Fibroblast of villous mesenchyme (primary cell): Measurements from ENCODE around the gene HYOU1. TPM values are rescaled to one million over a fixed set of nuclear protein-coding genes. Genes with fewer than 3 reads are reported as not detected.
"Not testable (repeated sequence)": the region's sequence is repeated elsewhere in the genome, so short reads cannot be mapped to it uniquely, and the experiment has no call there.

Experiments
- DNase-seq: peaks from one replicate; pipeline ENCODE4 v3.0.0-alpha.2; 2010; ENCODE audit warnings: low read depth
- H3K4me3 ChIP-seq: 2 replicates; pipeline ENCODE4 v1.5.1; 2011; ENCODE audit warnings: low read depth, mild to moderate bottlenecking, low read length
- total RNA-seq: library from RNA; depleted of rRNA; stranded (reverse); fragments of >200 nt; gene quantifications from 2 replicates; pipeline ENCODE4 v1.2.3, GENCODE V29; 2012
- TF ChIP-seq, protein P1 (sequence below): IDR thresholded peaks from 2 replicates; pipeline ENCODE4 v1.5.1; 2012; ENCODE audit warnings: low read depth, mild to moderate bottlenecking, low read length; ENCODE audit not compliant: insufficient read depth

HYOU1 gene
- total RNA-seq, 1 donor = 174 TPM

- peak; percentile 47 for DNase-seq
- TF ChIP-seq, protein P1, sequence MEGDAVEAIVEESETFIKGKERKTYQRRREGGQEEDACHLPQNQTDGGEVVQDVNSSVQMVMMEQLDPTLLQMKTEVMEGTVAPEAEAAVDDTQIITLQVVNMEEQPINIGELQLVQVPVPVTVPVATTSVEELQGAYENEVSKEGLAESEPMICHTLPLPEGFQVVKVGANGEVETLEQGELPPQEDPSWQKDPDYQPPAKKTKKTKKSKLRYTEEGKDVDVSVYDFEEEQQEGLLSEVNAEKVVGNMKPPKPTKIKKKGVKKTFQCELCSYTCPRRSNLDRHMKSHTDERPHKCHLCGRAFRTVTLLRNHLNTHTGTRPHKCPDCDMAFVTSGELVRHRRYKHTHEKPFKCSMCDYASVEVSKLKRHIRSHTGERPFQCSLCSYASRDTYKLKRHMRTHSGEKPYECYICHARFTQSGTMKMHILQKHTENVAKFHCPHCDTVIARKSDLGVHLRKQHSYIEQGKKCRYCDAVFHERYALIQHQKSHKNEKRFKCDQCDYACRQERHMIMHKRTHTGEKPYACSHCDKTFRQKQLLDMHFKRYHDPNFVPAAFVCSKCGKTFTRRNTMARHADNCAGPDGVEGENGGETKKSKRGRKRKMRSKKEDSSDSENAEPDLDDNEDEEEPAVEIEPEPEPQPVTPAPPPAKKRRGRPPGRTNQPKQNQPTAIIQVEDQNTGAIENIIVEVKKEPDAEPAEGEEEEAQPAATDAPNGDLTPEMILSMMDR = peak; percentile 60
- no peak overlapping the region for H3K4me3 ChIP-seq
Measured at GRCh38 chr11:119065369-119065768, 8.4 kb upstream of the HYOU1 start.

DNA sequence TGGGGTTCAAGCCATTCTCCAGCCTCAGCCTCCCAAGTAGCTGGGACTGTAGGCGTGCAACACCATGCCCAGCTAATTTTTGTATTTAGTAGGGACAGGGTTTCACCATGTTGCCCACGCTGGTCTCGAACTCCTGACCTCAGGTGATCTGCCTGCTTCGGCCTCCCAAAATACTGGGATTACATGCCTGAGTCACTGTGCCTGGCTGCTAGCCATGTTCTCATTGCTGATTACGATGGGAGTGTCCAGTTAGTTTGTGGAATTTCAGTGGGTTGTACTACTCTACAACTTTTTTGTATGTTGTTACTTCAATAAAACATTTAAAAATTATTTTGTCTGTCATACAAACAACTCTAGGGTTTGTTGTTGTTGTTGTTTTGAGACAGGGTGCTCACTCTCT, 5.8 kb upstream of the HYOU1 start:
- peak; percentile 77 for DNase-seq
- TF ChIP-seq, protein P1 = no peak
- no peak overlapping the region for H3K4me3 ChIP-seq

GRCh38 chr11:119061256-119061655, 4.3 kb upstream of the HYOU1 start:
- DNase-seq = no peak
- H3K4me3 ChIP-seq = no peak overlapping the region

GRCh38 chr11:119059128-119059527, 2.1 kb upstream of the HYOU1 start:
- DNase-seq, H3K4me3 ChIP-seq: not testable (repeated sequence)

More at GRCh38 chr11:119061256-119061655, 4.3 kb upstream of the HYOU1 start:
- TF ChIP-seq, protein P1 = no peak

GRCh38 chr11:119056421-119056999, 495 bp downstream of the HYOU1 start:
- DNase-seq = no peak
- H3K4me3 ChIP-seq = peak overlapping the region; percentile 84
- TF ChIP-seq, protein P1 = no peak

DNA sequence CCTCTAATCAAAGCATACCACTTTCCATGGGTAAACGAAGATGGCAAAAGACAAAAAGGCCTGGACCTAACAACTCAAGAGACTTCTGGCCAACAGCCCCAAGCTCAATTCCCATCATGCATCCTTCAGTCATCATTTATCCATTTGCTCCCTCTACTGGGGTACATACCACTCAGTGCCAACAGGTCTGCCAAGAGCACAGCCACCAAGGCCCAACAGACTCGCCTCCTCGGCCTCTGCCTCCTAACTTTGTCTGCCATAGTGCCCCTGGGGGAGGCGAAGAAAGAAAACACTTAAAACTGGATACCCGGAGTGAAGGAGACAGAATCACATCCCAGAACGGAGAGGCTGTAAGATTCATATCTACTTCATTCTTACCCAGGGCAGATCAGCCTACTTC, 1.1 kb downstream of the HYOU1 start:
- TF ChIP-seq, protein P1 = no peak
- peak; percentile 8 for DNase-seq

DNA sequence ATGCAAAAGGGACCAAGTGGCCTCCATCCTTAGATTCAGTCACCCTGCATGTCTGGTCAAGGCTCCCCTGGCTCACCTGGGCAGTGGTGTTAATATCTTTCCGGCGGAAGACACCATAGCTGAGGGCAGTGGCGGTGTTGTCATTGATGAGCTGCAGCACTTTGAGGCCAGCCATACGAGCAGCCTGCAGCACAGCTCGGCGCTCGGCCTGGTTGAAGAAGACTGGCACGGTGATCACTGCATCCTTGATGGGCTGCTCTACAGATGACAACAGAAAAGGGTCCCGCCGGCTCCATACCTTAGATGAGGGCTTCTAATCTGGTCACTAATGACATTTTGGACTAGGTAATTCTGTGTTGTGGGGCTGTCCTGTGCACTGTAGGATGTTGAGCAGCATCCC, 2.6 kb downstream of the HYOU1 start:
- no peak overlapping the region for H3K4me3 ChIP-seq
- TF ChIP-seq, protein P1 = no peak
- DNase-seq = no peak

More for the DNA sequence above, 1.1 kb downstream of the HYOU1 start:
- peak overlapping the region; percentile 84 for H3K4me3 ChIP-seq
